D721Med (cell line): ENCODE data around the gene ESRRA.
A peak's percentile ranks its signal among the peaks of the same experiment; 100 is the strongest.

Experiments used
- DNase-seq: peaks from one replicate; pipeline ENCODE4 v3.0.0; 2011; ENCODE audit warnings: low spot score; ENCODE audit not compliant: insufficient read length
- FAIRE-seq: peaks from 2 replicates; lab custom pipeline; 2011; peaks lifted over from hg19 to GRCh38; lab: Jason Lieb, UNC
- TF ChIP-seq, protein P1 (sequence below): IDR thresholded peaks from 2 replicates; pipeline ENCODE4 v1.5.1; 2012; ENCODE audit warnings: mild to moderate bottlenecking, control low read depth; ENCODE audit not compliant: insufficient read depth; ENCODE audit errors: missing control alignments

Gene ESRRA

DNA sequence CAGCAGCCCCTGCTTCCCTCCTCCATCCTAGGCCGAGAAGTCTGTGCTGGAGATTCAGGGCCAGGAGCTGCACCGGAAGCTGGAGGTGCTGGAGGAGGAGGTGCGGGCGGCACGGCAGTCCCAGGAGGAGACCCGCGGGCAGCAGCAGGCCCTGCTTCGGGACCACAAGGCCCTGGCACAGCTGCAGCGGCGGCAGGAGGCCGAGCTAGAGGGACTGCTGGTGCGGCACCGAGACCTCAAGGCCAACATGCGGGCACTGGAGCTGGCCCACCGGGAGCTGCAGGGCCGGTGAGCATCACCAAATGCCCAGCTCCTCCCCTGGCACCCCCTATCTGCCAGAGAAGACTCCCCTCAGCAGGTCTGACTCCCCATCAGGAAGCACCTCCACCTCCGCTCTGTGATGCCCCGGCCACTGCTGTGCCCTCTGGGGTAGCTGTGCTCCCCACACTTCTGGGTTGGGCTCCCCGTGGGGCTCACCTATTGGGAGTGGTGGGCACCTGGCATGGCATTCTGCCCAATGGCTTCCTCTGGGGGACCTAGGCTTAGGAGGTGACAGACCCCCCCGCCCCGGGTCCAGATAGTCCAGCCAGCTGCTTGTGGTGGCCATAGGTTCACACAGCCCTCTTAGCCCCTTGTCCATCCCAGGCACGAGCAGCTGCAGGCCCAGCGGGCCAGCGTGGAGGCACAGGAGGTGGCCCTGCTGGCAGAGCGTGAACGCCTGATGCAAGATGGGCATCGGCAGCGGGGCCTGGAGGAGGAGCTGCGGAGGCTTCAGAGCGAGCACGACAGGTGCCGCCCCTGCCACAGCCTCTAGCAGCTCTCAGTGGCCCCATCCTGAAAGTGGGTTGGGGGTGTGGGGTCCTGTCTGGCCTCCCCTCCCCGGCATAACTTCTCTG, 47.0 kb downstream of the ESRRA start:
- DNase-seq (no peak), FAIRE-seq (no peak)
- TF ChIP-seq, protein P1, sequence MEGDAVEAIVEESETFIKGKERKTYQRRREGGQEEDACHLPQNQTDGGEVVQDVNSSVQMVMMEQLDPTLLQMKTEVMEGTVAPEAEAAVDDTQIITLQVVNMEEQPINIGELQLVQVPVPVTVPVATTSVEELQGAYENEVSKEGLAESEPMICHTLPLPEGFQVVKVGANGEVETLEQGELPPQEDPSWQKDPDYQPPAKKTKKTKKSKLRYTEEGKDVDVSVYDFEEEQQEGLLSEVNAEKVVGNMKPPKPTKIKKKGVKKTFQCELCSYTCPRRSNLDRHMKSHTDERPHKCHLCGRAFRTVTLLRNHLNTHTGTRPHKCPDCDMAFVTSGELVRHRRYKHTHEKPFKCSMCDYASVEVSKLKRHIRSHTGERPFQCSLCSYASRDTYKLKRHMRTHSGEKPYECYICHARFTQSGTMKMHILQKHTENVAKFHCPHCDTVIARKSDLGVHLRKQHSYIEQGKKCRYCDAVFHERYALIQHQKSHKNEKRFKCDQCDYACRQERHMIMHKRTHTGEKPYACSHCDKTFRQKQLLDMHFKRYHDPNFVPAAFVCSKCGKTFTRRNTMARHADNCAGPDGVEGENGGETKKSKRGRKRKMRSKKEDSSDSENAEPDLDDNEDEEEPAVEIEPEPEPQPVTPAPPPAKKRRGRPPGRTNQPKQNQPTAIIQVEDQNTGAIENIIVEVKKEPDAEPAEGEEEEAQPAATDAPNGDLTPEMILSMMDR = no peak

GRCh38 chr11:64352995-64353714, 47.8 kb downstream of the ESRRA start:
- DNase-seq (no peak), FAIRE-seq (no peak)
- TF ChIP-seq, protein P1 = no peak

- DNase-seq (no peak), FAIRE-seq (no peak)
- TF ChIP-seq, protein P1 = no peak
Measured at GRCh38 chr11:64353715-64354506, 48.6 kb downstream of the ESRRA start.

DNA sequence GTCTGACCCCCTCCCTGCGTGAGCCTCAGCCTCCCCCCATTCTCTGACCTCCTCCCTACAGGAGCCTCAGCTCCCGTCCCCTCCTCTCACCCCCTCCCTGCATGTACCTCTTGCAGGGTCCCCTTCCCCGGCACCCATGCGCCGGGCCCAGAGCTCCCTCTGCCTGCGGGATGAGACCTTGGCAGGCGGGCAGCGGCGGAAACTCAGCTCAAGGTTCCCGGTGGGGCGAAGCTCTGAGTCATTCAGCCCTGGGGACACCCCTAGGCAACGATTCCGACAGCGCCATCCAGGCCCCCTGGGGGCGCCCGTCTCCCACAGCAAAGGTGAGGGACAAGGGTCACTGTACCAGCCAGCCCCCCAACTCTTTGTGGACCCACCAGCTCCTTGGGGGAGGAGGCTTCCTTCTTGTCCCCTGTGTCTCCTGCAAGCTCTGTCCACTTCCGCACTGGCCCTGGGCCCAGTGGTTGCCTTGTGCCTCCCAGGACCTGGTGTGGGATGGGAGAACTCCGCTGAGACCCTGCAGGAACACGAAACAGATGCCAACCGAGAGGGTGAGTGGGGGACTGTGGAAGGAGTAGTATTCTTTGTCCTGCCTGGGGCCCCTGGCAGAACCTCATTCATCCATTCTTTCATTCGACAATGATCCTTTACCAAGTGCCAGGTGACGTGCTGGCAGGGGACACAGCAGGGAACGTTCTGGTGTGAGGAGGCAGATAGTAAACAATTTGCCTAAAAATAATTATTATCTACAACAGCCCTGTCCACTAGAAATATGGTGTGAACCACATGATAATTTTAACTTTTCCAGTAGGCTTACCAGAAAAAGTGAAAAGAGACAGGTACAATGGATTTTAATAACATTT, 50.0 kb downstream of the ESRRA start:
- FAIRE-seq (no peak), DNase-seq (peak; percentile 96)
- TF ChIP-seq, protein P1 = peak; percentile 84

DNA sequence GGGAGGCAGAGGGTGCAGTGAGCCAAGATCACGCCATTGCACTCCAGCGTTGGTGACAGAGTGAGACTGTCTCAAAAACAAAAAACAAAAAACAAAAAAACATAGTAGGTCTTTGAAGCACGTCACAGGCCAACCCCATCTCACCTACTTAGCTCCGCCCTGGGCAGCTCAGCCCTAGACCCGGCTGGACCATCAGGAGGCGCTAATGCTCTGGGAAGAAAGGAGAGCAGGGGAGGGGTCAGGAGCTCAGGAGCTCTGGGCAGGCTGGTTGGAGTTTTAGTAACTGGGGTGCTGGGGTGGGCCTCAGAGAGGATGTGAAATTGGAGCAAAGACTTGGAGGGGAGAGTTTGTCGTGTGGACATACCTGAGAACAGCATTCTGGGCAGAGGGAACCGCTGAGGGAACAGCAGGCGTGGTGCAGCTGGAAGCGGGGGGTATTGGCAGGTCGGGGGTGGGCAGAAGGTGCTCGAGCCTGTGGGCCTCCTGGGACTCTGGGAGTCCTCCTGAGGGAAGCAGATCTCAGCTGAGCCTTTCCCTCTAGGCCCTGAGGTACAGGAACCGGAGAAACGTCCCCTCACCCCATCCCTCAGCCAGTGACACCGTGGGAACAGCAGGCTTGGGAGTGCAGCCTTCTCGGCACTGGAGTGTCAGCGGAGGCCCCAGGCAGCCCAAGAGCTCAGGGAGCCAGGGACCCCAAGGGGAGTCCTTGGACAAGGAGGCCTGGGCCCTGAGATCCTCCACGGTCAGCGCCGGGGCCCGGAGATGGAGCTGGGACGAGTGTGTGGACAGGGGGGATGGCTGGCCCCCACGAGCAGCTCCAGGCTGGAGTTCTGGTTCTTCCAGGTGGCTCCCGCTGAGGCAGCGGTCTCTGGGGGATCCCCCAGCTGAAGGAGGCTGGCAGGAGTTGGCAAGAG, 51.4 kb downstream of the ESRRA start:
- TF ChIP-seq, protein P1 = peak; percentile 78
- peak; percentile 62 for DNase-seq
- no peak for FAIRE-seq

GRCh38 chr11:64357446-64357845, 52.1 kb downstream of the ESRRA start:
- FAIRE-seq (no peak), DNase-seq (no peak)
- TF ChIP-seq, protein P1 = no peak
